MM.1S (cell line): ENCODE measurements around the gene SLC46A2.

Experiments
- DNase-seq: peaks from one replicate; pipeline ENCODE4 v3.0.0-alpha.2; 2015
- H2AFZ ChIP-seq: fragments of 300-600 bp; sonication (generic); 2 replicates; pipeline ENCODE4 v1.6.0; 2016; ENCODE audit warnings: antibody characterized with exemption, low read length
- H3F3A ChIP-seq: fragments of 300-600 bp; sonication (generic); 2 replicates; pipeline ENCODE4 v1.6.1; 2016; ENCODE audit warnings: mild to moderate bottlenecking, antibody characterized with exemption, low read length, moderate library complexity, mixed read lengths; ENCODE audit not compliant: insufficient read depth
- H3K27ac ChIP-seq: fragments of 300-600 bp; sonication (generic); 2 replicates; pipeline ENCODE4 v1.5.1; 2016; ENCODE audit warnings: mild to moderate bottlenecking, low read length
- H3K27me3 ChIP-seq: fragments of 300-600 bp; sonication (generic); replicated peaks from 2 replicates; pipeline ENCODE4 v1.6.0; 2016; ENCODE audit warnings: low read length; ENCODE audit not compliant: insufficient read depth
- H3K36me3 ChIP-seq: fragments of 300-600 bp; sonication (generic); replicated peaks from 2 replicates; pipeline ENCODE4 v1.6.1; 2016; ENCODE audit warnings: mild to moderate bottlenecking, low read length, mixed read lengths; ENCODE audit not compliant: insufficient read depth
- H3K4me1 ChIP-seq: fragments of 300-600 bp; sonication (generic); 2 replicates; pipeline ENCODE4 v1.6.1; 2016; ENCODE audit warnings: low read length, mixed read lengths
- H3K4me2 ChIP-seq: fragments of 300-600 bp; sonication (generic); 2 replicates; pipeline ENCODE4 v1.6.0; 2016; ENCODE audit warnings: low read depth, low read length
- H3K4me3 ChIP-seq: fragments of 300-600 bp; sonication (generic); 2 replicates; pipeline ENCODE4 v1.5.1; 2016; ENCODE audit warnings: low read length, mixed read lengths
- H3K79me2 ChIP-seq: fragments of 300-600 bp; sonication (generic); 2 replicates; pipeline ENCODE4 v1.6.1; 2016; ENCODE audit warnings: mixed run types, low read length, mixed read lengths
- H3K9ac ChIP-seq: fragments of 300-600 bp; sonication (generic); 2 replicates; pipeline ENCODE4 v1.6.1; 2016; ENCODE audit warnings: low read length, mixed read lengths
- H3K9me2 ChIP-seq: fragments of 300-600 bp; sonication (generic); replicated peaks from 2 replicates; pipeline ENCODE4 v1.6.1; 2016; ENCODE audit warnings: mild to moderate bottlenecking, low read length, mixed read lengths; ENCODE audit not compliant: insufficient read depth
- H3K9me3 ChIP-seq: fragments of 300-600 bp; sonication (generic); replicated peaks from 2 replicates; pipeline ENCODE4 v1.6.1; 2016; ENCODE audit warnings: mild to moderate bottlenecking, low read length, mixed read lengths; ENCODE audit not compliant: insufficient read depth
- H4K20me1 ChIP-seq: fragments of 300-600 bp; sonication (generic); 2 replicates; pipeline ENCODE4 v1.6.1; 2016; ENCODE audit warnings: mild to moderate bottlenecking, low read length, moderate library complexity, mixed read lengths; ENCODE audit not compliant: insufficient read depth
- EZH2 ChIP-seq: fragments of 300-600 bp; sonication (generic); optimal IDR thresholded peaks from 2 replicates; pipeline ENCODE3; 2017; ENCODE audit warnings: low read depth, mild to moderate bottlenecking, antibody characterized with exemption, low read length, mixed read lengths
- EZH2phosphoT487 ChIP-seq: fragments of 300-600 bp; sonication (generic); IDR thresholded peaks from 2 replicates; pipeline ENCODE4 v1.6.1; 2018; ENCODE audit warnings: antibody characterized with exemption, low read length
- TF ChIP-seq, protein P1 (sequence below): fragments of 300-600 bp; sonication (generic); IDR thresholded peaks from 2 replicates; pipeline ENCODE4 v1.5.1; 2016; ENCODE audit warnings: antibody characterized with exemption, low read length, mixed read lengths

Gene SLC46A2

GRCh38 chr9:112912636-112913035 lies 22.0 kb upstream of the SLC46A2 start:
- H3K79me2 ChIP-seq, result no peaks in the 10 kb centered on the region
- H3K4me1 ChIP-seq, result no peaks in the 10 kb centered on the region
- H3K27ac ChIP-seq, result no peak overlapping the region
- no peaks in the 10 kb centered on the region for H3K36me3 ChIP-seq
- no peak overlapping the region for H3K9ac ChIP-seq
- H3K4me2 ChIP-seq, result no peak overlapping the region
- no peaks in the 10 kb centered on the region for H3K9me3 ChIP-seq
- TF ChIP-seq EZH2 (no peak), EZH2phosphoT487 (no peak)
- TF ChIP-seq, protein P1, sequence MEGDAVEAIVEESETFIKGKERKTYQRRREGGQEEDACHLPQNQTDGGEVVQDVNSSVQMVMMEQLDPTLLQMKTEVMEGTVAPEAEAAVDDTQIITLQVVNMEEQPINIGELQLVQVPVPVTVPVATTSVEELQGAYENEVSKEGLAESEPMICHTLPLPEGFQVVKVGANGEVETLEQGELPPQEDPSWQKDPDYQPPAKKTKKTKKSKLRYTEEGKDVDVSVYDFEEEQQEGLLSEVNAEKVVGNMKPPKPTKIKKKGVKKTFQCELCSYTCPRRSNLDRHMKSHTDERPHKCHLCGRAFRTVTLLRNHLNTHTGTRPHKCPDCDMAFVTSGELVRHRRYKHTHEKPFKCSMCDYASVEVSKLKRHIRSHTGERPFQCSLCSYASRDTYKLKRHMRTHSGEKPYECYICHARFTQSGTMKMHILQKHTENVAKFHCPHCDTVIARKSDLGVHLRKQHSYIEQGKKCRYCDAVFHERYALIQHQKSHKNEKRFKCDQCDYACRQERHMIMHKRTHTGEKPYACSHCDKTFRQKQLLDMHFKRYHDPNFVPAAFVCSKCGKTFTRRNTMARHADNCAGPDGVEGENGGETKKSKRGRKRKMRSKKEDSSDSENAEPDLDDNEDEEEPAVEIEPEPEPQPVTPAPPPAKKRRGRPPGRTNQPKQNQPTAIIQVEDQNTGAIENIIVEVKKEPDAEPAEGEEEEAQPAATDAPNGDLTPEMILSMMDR, result no peak
- no peak overlapping the region for H3K4me3 ChIP-seq
- H2AFZ ChIP-seq, result no peak overlapping the region
- no peaks in the 10 kb centered on the region for H4K20me1 ChIP-seq
- H3F3A ChIP-seq, result no peaks in the 10 kb centered on the region
- DNase-seq, result no peak
- H3K9me2 ChIP-seq, result no peaks in the 10 kb centered on the region
- H3K27me3 ChIP-seq, result no peaks in the 10 kb centered on the region

- H3K9ac ChIP-seq, result no peak overlapping the region
- no peak for DNase-seq
- TF ChIP-seq EZH2phosphoT487 (no peak), EZH2 (no peak)
- TF ChIP-seq, protein P1, result no peak
- no peaks in the 10 kb centered on the region for H4K20me1 ChIP-seq
- H3K79me2 ChIP-seq, result no peaks in the 10 kb centered on the region
- H3K9me3 ChIP-seq, result no peaks in the 10 kb centered on the region
- H2AFZ ChIP-seq, result no peak overlapping the region
- no peaks in the 10 kb centered on the region for H3K9me2 ChIP-seq
- H3K27me3 ChIP-seq, result no peaks in the 10 kb centered on the region
- H3F3A ChIP-seq, result no peaks in the 10 kb centered on the region
- no peak overlapping the region for H3K27ac ChIP-seq
- H3K4me1 ChIP-seq, result no peaks in the 10 kb centered on the region
- no peak overlapping the region for H3K4me3 ChIP-seq
- H3K4me2 ChIP-seq, result no peak overlapping the region
- no peaks in the 10 kb centered on the region for H3K36me3 ChIP-seq
These were observed 21.1 kb upstream of the SLC46A2 start for GRCh38 chr9:112911736-112912135.

GRCh38 chr9:112905084-112905483 lies 14.4 kb upstream of the SLC46A2 start:
- TF ChIP-seq EZH2 (no peak), EZH2phosphoT487 (no peak)
- TF ChIP-seq, protein P1, result no peak
- DNase-seq, result no peak
- H3K4me3 ChIP-seq, result no peak overlapping the region
- H3K9me2 ChIP-seq, result no peaks in the 10 kb centered on the region
- no peak overlapping the region for H3K27ac ChIP-seq
- H3K9me3 ChIP-seq, result no peaks in the 10 kb centered on the region
- H4K20me1 ChIP-seq, result no peaks in the 10 kb centered on the region
- H2AFZ ChIP-seq, result no peak overlapping the region
- H3K9ac ChIP-seq, result no peak overlapping the region
- H3K4me2 ChIP-seq, result no peak overlapping the region
- H3F3A ChIP-seq, result no peaks in the 10 kb centered on the region
- no peaks in the 10 kb centered on the region for H3K4me1 ChIP-seq
- H3K79me2 ChIP-seq, result no peaks in the 10 kb centered on the region
- H3K36me3 ChIP-seq, result no peaks in the 10 kb centered on the region
- H3K27me3 ChIP-seq, result peaks cover 5% of the 10 kb centered on the region; the same call in 1 of the 2 replicates
